ENCODE results near the gene EIF2D.

The EIF2D gene

DNA sequence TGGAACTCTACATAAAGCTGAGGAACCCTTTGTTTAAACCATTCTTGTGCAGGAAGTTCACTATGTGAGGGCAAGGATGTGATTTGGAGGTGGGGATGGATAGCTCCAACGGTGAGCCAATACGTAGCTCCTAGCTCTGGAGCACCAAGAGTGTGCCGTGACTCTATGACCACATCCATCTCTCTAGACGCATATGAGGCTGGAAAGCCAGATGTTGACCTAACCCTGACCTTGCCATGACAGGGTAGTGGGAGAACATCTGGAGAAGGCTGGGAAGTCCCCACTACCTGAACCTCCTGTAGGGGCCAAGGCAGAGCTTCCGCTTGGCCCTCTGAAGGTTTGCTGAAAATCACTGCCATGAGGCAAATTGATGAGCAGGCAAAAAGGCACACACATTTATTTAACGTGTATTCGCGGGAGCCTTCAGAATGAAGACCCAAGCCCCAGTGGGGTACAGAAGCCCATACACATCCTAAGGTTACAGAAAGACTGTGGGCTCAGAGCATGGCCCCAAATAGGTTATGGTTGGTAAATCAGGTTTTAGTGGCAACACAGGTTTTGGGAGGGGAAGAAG lies 43.4 kb downstream of the EIF2D start:
- DNase-seq: no peak

- no peak for DNase-seq
These were observed 44.0 kb downstream of the EIF2D start for GRCh38 chr1:206568256-206568655.

DNA sequence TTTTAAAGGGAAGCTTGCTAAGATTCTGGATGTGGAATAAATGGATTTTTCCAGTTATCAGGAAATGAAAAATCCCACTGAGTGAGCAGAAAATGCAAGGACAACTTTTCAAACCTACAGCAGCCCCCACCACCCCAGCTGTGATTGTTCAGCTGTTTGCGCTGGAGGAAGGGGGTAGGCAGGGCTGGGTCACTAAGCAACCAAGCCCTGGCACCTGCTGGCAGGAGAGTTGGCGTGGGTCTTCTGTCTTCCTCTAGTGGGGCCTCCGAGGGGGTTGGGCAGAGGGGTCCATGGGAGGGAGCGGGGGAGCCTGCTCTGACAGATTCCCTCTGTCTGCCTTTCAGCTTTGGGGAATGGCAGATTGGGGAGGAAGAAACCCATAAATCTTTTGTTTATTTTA lies 45.3 kb downstream of the EIF2D start:
- DNase-seq: no peak

- no peak for DNase-seq
These were observed 46.3 kb downstream of the EIF2D start for GRCh38 chr1:206565995-206566394.

DNA sequence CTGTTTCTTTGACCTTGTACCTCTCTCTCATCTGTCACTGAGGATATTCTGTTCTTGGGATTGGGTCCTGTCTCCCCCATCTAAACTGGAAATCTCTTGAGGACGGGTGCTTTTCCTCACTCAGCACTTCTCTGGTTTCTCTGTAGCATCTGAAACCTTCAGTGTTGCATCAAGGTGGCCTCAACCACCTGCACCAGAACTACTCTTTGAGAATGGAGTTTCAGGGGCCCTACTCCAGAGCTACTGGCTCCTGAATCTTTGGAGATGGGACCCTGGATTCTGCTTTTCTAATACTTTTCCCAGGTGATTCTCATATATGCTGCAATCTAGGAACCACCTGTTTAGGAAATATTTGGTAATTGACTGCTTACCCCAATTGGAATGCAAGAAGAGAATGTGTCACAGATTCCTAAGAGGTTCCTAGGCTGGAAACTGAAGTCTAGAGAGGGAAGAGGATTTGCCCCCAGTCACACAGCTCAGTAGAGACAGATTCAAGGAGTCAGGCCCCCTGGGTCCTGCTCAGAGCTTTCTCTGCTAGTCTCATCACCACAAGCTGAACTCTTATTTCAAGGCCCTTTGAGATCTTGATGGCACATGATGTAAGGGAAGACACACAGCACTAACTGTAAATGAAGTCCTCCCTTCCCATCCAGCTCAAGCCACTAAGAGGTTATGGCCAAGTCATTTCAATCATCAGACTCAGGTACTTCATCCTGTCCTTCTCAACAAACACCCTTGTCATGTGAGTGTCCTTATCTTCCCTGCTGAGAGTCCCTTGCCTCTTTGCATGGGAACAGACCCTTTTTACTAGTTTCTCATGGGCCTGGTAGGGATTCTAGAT lies 48.7 kb downstream of the EIF2D start:
- DNase-seq: no peak

GRCh38 chr1:206560007-206560716 lies 52.1 kb downstream of the EIF2D start:
- DNase-seq: no peak

- no peak for DNase-seq
These were observed 52.6 kb downstream of the EIF2D start for GRCh38 chr1:206559672-206559995.

GRCh38 chr1:206558794-206559671 lies 53.2 kb downstream of the EIF2D start:
- DNase-seq: no peak

DNA sequence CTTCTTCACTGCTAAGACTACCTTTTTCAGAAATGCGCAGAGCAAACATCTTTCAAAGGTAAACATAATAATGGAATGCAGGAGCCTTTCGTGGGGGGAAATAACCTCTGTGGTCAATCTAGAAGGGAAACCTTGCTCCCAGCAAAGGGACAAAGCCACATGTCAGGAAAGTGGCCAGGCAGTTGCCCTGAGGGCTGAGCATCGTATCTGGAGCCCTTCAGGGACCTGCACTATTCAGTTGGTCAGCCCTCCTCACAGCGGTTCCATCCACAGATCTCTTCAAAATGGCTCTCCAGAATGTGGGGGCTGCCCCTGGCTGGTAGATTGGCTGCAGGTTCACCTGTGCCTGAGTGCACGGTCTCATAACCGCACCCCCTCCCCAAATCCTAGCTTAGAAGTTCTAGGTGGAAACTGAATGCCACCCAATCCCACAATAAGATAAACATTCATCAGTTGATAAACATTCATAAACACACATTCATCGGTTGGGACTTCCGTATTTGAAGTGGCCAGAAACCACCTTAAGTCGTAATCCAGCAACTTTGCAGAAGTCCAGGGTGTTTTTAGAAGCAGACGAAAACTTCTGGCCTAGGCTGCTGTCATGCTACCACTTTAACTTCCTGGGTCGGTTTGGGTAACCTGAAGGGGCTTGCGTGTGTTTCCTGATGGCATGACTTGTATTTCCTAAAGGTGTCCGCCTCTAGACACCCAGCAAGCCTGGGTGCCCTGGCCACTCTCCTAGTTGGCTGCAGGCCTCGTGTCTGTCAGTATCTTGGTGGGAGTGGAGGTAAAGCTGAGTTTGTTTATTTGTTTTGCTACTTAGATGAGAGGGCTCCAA lies 54.4 kb downstream of the EIF2D start:
- DNase-seq: no peak

DNA sequence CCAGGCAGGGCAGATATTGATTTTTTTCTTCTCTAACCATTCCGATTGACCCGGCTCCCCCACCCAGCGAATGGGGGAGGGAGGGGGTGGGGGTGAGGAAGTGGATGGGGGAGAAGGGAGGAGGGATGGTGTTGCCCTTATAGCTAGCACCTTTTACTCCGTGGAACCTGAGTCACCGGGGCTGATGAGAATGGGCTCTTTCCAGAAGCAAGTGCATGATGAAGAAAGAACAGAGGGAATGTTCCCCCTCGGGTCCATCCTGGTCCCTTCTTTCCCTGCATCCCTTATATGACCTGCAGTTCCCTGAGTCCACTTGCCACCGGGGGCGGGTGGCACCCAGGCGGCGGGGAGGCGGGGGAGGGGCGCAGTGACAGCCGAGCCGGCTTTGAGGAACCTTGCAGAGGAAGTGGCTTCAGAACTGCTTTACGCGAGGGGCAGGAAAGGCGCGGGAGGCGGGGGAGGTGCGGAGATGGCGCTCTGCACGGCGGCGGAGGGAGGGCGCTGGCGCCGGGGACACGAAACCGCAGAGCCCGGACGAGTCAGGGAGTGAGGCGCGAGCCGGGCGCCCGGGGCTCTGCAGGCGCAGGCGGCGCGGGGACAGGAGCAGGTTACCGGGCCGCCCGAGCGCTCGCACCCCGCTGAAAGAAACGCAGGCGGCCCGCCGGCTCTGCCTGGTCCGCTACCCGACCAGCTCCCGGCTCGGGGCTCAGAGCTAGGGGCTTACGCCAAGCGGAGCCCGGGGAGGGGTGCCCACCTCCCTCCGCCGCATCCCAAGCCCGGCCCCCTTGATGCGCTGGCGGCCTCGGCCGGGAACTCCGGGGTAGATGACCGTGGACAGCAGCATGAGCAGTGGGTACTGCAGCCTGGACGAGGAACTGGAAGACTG lies 55.3 kb downstream of the EIF2D start:
- peak; percentile 84 for DNase-seq

DNA sequence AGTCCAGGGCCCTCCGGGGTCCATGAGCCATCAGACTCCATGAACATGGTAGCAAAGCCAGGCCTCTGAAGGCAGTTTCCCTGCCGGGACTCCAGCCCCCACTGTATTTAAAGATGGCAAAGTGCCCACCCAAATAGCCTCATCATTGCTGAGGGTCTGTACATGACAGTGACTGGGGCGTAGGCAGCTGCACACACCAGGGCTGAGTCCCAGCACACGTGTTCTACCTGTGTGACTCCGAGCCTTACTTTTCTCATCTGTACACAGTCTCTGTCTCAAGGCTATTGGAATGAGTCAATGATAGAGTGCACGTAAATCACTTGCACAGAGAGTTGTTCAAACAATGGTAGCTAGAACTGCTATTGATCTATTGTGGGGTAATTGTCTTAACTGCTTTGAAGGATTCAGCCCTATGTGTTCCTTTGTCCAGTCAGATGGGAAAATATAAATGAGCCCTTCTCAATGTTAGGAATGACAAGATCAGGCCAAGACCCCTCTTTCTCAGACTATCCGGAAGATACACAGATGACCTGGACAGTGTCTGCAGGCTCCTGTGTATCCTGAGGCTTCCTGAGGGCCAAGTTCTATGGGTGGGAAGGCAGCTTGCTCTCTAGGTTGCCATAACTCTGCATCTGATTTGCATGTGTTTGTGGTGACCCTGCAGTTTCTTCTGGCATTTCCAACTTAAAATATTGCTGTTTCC lies 56.1 kb downstream of the EIF2D start:
- no peak for DNase-seq

DNA sequence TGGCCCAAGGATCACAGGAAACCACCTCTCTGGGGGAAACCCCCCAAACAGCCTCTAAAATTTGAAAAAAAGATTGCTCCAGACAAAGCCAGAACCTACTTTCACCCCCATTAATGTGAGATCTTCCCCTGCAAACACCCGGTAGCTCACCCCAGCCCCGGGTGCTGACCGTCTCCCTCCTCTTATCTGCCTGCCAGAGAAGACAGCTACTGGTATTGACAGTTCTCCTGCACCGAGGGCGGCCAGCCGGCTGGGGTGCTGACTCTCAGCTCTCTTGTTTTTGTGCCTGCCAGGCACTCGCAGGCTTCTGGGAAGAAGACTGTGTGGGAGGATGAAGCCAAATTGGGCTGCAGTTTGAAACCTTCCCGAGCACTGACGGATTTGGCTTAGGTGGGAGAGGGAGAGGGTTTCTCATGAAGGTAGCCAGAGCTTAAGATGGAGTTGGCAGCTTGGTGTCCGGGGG lies 56.8 kb downstream of the EIF2D start:
- peak; percentile 49 for DNase-seq

DNA sequence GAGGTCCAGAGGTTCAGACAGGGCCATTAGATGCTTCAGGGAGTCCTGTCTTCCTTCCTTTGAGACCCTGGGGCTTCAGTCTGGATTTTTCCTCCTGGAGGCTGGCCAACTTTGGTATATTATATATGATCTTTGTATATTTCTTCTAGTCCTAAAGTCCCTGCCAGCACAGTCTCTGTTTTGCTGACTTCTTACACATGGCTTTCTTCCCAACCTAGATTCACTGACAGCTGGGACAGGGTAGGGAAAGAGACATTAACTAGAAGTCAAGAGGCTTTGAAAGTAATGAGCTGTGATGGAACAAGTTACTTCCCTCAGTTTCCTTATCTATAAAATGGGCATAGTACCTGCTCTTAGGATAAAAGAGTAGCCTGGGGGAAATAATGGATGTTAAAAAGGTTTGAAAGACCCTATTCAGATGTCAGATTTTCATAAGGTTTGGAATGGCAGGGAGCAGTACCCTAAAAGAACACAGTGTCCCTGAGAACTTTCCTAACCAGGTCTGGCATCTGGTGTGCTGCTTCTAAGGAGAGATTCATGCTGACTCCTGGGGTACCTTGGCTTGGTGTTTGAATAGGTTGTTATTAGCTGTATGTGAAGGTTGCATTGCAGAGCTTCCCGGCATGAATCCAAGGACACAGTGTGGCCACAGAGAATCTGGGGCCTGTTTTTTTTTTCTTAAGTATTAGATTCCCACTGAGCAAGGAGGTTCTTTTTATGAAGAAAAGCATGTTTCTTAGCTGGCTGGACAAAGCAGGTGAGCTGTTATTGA lies 57.4 kb downstream of the EIF2D start:
- no peak for DNase-seq

DNA sequence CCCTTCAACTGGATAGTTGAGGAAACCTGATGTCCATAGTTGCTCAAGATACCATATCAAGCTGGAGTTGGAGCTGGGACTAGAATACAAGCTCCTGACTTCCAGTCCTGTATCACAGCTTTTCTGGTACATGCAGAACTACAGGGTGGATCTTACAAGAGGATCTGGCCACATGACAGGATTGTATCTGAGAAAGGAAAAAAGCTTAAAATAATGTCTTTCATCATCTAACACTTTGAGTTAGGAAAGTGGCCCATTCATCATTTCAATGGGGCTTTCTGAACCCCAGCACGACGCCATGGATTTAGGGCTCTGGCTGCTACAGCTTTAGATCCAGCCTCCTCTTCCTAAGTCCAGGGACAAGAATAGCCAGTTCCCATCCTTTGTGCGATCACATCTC lies 58.1 kb downstream of the EIF2D start:
- DNase-seq: no peak

DNA sequence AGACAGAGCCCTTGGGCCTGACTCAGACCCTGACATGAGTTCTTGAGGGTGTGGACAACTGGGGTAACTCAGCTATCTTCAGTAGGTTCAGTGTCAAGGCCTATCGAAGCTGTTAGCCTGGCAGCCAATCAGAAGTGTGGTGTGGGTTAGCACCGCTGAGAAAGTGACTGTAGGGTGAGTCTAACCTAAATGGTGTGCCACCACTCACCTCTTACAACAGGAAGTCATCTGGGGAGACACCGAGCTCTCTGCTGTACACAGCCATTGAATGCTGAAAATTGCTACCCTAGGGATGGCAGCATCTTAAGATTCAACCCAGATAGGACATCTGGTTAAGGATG lies 60.3 kb downstream of the EIF2D start:
- no peak for DNase-seq

GRCh38 chr1:206551296-206551985 lies 60.8 kb downstream of the EIF2D start:
- DNase-seq: no peak

DNA sequence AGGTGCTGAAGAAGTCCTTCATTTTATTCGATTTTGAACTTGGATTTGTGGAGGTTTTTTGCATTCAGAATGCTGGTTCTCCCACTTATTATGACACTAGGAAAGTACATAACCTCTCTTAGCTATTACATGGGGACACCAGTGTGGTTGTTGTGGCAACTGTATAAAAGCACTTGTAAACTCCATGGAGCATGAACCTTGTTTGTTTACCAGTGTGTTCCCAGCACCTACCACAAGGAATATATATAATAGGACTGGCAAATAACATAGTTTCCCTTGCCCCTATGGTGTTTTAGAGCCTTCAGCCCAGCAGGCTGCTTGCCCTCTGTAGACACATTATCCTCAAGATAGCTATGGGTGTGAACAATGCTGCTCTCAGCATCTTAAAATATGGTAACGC lies 61.8 kb downstream of the EIF2D start:
- no peak for DNase-seq

- no peak for DNase-seq
These were observed 65.2 kb downstream of the EIF2D start for GRCh38 chr1:206547104-206547503.

DNA sequence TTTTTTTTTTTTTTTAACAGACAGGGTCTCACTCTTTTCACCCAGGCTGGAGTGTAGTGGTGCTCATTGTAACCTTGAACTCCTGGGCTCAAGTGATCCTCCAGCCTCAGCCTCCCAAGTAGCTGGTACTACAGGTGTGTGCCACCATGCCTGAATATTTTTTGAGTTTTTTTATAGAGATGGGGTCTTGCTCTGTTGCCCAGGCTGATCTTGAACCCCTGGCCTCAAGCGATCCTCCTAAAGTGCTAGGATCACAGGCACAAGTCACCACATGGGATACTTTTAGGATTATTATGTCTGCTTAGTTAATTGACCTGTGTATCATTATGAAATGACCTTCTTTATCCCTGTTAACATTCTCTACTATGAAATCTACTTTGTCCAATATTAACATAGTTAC lies 66.9 kb downstream of the EIF2D start:
- DNase-seq: no peak
